Keratinocyte (primary cell): ENCODE data around the gene ZFPL1.

Experiments
- EZH2 ChIP-seq: IDR thresholded peaks from one replicate; pipeline ENCODE4 v1.6.1; 2012; ENCODE audit warnings: inconsistent platforms, mild to moderate bottlenecking, low read length, moderate library complexity
- TF ChIP-seq, protein P1 (sequence below), 3 experiments: IDR thresholded peaks in 1 of 3; conservative IDR thresholded peaks in 1 of 3; optimal IDR thresholded peaks in 1 of 3; 2 replicates in 2 of 3; 3 replicates in 1 of 3; pipeline versions ENCODE3 to v1.5.1; 2011; ENCODE audit warnings: low read length in 3 of 3, mild to moderate bottlenecking in 3 of 3, moderate library complexity in 2 of 3, control low read depth in 1 of 3, inconsistent platforms in 1 of 3; ENCODE audit not compliant: insufficient read depth in 2 of 3; ENCODE audit errors: extremely low read depth in 1 of 3

DNA sequence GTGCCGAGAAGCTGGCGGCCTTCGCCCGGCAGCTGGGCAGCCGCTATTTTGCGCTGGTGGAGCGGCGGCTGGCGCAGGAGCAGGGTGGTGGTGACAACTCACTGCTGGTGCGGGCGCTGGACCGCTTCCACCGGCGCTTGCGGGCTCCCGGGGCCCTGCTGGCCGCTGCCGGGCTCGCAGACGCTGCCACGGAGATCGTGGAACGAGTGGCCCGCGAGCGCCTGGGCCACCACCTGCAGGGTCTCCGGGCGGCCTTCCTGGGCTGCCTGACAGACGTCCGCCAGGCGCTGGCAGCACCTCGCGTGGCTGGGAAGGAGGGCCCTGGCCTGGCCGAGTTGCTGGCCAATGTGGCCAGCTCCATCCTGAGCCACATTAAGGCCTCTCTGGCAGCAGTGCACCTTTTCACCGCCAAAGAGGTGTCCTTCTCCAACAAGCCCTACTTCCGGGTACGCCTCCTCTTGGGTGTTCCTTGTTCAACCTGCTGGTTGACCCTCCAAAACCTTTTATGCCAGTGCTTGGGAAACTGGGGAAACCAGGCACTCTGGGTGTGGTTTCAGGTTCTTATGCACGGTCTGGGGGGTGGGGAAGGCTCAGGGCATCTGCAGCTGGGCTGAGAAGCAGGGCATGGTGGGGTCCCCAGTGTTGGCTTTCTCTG is 24.6 kb downstream of the ZFPL1 start:
- TF ChIP-seq, protein P1, sequence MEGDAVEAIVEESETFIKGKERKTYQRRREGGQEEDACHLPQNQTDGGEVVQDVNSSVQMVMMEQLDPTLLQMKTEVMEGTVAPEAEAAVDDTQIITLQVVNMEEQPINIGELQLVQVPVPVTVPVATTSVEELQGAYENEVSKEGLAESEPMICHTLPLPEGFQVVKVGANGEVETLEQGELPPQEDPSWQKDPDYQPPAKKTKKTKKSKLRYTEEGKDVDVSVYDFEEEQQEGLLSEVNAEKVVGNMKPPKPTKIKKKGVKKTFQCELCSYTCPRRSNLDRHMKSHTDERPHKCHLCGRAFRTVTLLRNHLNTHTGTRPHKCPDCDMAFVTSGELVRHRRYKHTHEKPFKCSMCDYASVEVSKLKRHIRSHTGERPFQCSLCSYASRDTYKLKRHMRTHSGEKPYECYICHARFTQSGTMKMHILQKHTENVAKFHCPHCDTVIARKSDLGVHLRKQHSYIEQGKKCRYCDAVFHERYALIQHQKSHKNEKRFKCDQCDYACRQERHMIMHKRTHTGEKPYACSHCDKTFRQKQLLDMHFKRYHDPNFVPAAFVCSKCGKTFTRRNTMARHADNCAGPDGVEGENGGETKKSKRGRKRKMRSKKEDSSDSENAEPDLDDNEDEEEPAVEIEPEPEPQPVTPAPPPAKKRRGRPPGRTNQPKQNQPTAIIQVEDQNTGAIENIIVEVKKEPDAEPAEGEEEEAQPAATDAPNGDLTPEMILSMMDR (optimal IDR thresholded peaks at IDR 0.05 in 1 of 3, IDR thresholded peaks at IDR 0.05 in 1 of 3, conservative IDR thresholded peaks at IDR 0.05 in 1 of 3; ENCODE audit: extremely low read depth in 1 of 3, insufficient read depth in 2 of 3, low read length in 3 of 3): no peak
- TF ChIP-seq EZH2: no peak
